ENCODE measurements around the gene PIGU. TPM values are rescaled to one million over a fixed set of nuclear protein-coding genes. Genes with fewer than 3 reads are reported as not detected.
A peak's percentile ranks its signal among the peaks of the same experiment; 100 is the strongest.

The PIGU gene
- total and polyA plus RNA-seq, 2 of the 13 experiments (the other 11 are each of a cell fraction or from before 2014, with no cell fraction given), result 45.5 to 231 TPM

GRCh38 chr20:34516247-34517113 is 160.4 kb downstream of the PIGU start, which contains the start of gene DYNLRB1 (continued):
- no peak for TF ChIP-seq ZNF780A (CRISPR knock-in tag; IDR thresholded peaks at IDR 0.05)
- peak; percentile 73 for TF ChIP-seq HIC2 (CRISPR knock-in tag; IDR thresholded peaks at IDR 0.05; ENCODE audit: low read depth)
- TF ChIP-seq KLF9 (CRISPR knock-in tag; IDR thresholded peaks at IDR 0.05; ENCODE audit: low read depth), result peak; percentile 85
- peak; percentile 95 for TF ChIP-seq ZNF639 (CRISPR knock-in tag; conservative IDR thresholded peaks at IDR 0.05)
- TF ChIP-seq MTF1 (CRISPR knock-in tag; IDR thresholded peaks at IDR 0.05), result peak; percentile 20; the same call in 1 of the 2 replicates
- 0 out of 2 replicates have a peak, but pooled peaks have one; percentile 36 for TF ChIP-seq ZNF329 (CRISPR knock-in tag; IDR thresholded peaks at IDR 0.05; ENCODE audit: low read depth)
- TF ChIP-seq, protein P1, sequence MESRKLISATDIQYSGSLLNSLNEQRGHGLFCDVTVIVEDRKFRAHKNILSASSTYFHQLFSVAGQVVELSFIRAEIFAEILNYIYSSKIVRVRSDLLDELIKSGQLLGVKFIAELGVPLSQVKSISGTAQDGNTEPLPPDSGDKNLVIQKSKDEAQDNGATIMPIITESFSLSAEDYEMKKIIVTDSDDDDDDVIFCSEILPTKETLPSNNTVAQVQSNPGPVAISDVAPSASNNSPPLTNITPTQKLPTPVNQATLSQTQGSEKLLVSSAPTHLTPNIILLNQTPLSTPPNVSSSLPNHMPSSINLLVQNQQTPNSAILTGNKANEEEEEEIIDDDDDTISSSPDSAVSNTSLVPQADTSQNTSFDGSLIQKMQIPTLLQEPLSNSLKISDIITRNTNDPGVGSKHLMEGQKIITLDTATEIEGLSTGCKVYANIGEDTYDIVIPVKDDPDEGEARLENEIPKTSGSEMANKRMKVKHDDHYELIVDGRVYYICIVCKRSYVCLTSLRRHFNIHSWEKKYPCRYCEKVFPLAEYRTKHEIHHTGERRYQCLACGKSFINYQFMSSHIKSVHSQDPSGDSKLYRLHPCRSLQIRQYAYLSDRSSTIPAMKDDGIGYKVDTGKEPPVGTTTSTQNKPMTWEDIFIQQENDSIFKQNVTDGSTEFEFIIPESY (CRISPR knock-in tag; IDR thresholded peaks at IDR 0.05), result peak; percentile 55
- 0 out of 2 replicates have a peak, but pooled peaks have one; percentile 76 for TF ChIP-seq NFKBIZ (CRISPR knock-in tag; IDR thresholded peaks at IDR 0.05)
- TF ChIP-seq, protein P2, sequence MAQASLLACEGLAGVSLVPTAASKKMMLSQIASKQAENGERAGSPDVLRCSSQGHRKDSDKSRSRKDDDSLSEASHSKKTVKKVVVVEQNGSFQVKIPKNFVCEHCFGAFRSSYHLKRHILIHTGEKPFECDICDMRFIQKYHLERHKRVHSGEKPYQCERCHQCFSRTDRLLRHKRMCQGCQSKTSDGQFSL (CRISPR knock-in tag; IDR thresholded peaks at IDR 0.05), result peak; percentile 68; the same call in 1 of the 2 replicates
- TF ChIP-seq, protein P3, sequence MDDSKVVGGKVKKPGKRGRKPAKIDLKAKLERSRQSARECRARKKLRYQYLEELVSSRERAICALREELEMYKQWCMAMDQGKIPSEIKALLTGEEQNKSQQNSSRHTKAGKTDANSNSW (CRISPR knock-in tag; IDR thresholded peaks at IDR 0.05; ENCODE audit: borderline replicate concordance), result no peak
- no peak for TF ChIP-seq NR2F6 (IDR thresholded peaks at IDR 0.05)
- TF ChIP-seq NR2F6 (CRISPR knock-in tag; IDR thresholded peaks at IDR 0.05), result peak; percentile 63
- TF ChIP-seq ZNF264 (CRISPR knock-in tag; IDR thresholded peaks at IDR 0.05), result peak; percentile 75
- TF ChIP-seq ZFP90 (CRISPR knock-in tag; IDR thresholded peaks at IDR 0.05; ENCODE audit: borderline replicate concordance), result peak; percentile 75
- no peak for TF ChIP-seq SMARCE1 (IDR thresholded peaks at IDR 0.05; ENCODE audit: borderline replicate concordance)
- TF ChIP-seq, protein P4, sequence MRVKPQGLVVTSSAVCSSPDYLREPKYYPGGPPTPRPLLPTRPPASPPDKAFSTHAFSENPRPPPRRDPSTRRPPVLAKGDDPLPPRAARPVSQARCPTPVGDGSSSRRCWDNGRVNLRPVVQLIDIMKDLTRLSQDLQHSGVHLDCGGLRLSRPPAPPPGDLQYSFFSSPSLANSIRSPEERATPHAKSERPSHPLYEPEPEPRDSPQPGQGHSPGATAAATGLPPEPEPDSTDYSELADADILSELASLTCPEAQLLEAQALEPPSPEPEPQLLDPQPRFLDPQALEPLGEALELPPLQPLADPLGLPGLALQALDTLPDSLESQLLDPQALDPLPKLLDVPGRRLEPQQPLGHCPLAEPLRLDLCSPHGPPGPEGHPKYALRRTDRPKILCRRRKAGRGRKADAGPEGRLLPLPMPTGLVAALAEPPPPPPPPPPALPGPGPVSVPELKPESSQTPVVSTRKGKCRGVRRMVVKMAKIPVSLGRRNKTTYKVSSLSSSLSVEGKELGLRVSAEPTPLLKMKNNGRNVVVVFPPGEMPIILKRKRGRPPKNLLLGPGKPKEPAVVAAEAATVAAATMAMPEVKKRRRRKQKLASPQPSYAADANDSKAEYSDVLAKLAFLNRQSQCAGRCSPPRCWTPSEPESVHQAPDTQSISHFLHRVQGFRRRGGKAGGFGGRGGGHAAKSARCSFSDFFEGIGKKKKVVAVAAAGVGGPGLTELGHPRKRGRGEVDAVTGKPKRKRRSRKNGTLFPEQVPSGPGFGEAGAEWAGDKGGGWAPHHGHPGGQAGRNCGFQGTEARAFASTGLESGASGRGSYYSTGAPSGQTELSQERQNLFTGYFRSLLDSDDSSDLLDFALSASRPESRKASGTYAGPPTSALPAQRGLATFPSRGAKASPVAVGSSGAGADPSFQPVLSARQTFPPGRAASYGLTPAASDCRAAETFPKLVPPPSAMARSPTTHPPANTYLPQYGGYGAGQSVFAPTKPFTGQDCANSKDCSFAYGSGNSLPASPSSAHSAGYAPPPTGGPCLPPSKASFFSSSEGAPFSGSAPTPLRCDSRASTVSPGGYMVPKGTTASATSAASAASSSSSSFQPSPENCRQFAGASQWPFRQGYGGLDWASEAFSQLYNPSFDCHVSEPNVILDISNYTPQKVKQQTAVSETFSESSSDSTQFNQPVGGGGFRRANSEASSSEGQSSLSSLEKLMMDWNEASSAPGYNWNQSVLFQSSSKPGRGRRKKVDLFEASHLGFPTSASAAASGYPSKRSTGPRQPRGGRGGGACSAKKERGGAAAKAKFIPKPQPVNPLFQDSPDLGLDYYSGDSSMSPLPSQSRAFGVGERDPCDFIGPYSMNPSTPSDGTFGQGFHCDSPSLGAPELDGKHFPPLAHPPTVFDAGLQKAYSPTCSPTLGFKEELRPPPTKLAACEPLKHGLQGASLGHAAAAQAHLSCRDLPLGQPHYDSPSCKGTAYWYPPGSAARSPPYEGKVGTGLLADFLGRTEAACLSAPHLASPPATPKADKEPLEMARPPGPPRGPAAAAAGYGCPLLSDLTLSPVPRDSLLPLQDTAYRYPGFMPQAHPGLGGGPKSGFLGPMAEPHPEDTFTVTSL (CRISPR knock-in tag; IDR thresholded peaks at IDR 0.05; ENCODE audit: borderline replicate concordance), result peak; percentile 84
